Measurements from ENCODE around the gene ZNF276.

The ZNF276 gene

GRCh38 chr16:89746043-89746442 is 24.7 kb downstream of the ZNF276 start:
- H3K27me3 ChIP-seq (ENCODE audit: insufficient read depth, low read length), result no peaks in the 10 kb centered on the region

GRCh38 chr16:89748076-89748475 is 26.7 kb downstream of the ZNF276 start:
- Histone ChIP-seq H3K27me3 (ENCODE audit: insufficient read depth, low read length) (no peaks in the 10 kb centered on the region), H3K36me3 (ENCODE audit: insufficient read depth, low read length) (peaks cover 92% of the 10 kb centered on the region)

More at GRCh38 chr16:89746043-89746442, 24.7 kb downstream of the ZNF276 start:
- Histone ChIP-seq H3K9me2 (ENCODE audit: low read depth, low read length) (no peaks in the 10 kb centered on the region), H2AFZ (ENCODE audit: low read length) (no peak overlapping the region), H3K9ac (ENCODE audit: low read length) (no peak overlapping the region), H3K36me3 (ENCODE audit: insufficient read depth, low read length) (peaks cover 97% of the 10 kb centered on the region), H3K4me3 (ENCODE audit: low read depth, low read length, poor library complexity, severe bottlenecking) (no peak overlapping the region), H3K79me2 (ENCODE audit: insufficient read depth, low read length) (no peaks in the 10 kb centered on the region), H3K4me2 (ENCODE audit: low read length) (no peak overlapping the region), H3K9me3 (ENCODE audit: low read length) (no peaks in the 10 kb centered on the region), H4K20me1 (ENCODE audit: insufficient read depth, low read length) (no peaks in the 10 kb centered on the region), H3F3A (ENCODE audit: insufficient read depth, low read length) (no peaks in the 10 kb centered on the region), H3K4me1 (ENCODE audit: insufficient read depth, low read length, severe bottlenecking) (no peaks in the 10 kb centered on the region), H3K27ac (ENCODE audit: low read depth, low read length, poor library complexity, severe bottlenecking) (no peak overlapping the region)
- TF ChIP-seq EZH2 (IDR thresholded peaks at IDR 0.05; ENCODE audit: borderline replicate concordance, low read length) (no peak), CTCF (IDR thresholded peaks at IDR 0.05; ENCODE audit: low read length) (no peak)

GRCh38 chr16:89748921-89749320 is 27.6 kb downstream of the ZNF276 start:
- H3F3A ChIP-seq (ENCODE audit: insufficient read depth, low read length), result no peaks in the 10 kb centered on the region
- H3K4me2 ChIP-seq (ENCODE audit: low read length), result no peak overlapping the region
- no peak overlapping the region for H3K9ac ChIP-seq (ENCODE audit: low read length)
- no peaks in the 10 kb centered on the region for H3K4me1 ChIP-seq (ENCODE audit: insufficient read depth, low read length, severe bottlenecking)
- no peaks in the 10 kb centered on the region for H3K9me2 ChIP-seq (ENCODE audit: low read depth, low read length)
- no peak overlapping the region for H2AFZ ChIP-seq (ENCODE audit: low read length)
- no peaks in the 10 kb centered on the region for H3K27me3 ChIP-seq (ENCODE audit: insufficient read depth, low read length)
- no peak overlapping the region for H3K4me3 ChIP-seq (ENCODE audit: low read depth, low read length, poor library complexity, severe bottlenecking)
- no peaks in the 10 kb centered on the region for H4K20me1 ChIP-seq (ENCODE audit: insufficient read depth, low read length)
- H3K36me3 ChIP-seq (ENCODE audit: insufficient read depth, low read length), result peaks cover 91% of the 10 kb centered on the region
- H3K79me2 ChIP-seq (ENCODE audit: insufficient read depth, low read length), result no peaks in the 10 kb centered on the region
- TF ChIP-seq CTCF (IDR thresholded peaks at IDR 0.05; ENCODE audit: low read length), result no peak
- H3K9me3 ChIP-seq (ENCODE audit: low read length), result no peaks in the 10 kb centered on the region
- H3K27ac ChIP-seq (ENCODE audit: low read depth, low read length, poor library complexity, severe bottlenecking), result no peak overlapping the region

More at GRCh38 chr16:89748076-89748475, 26.7 kb downstream of the ZNF276 start:
- no peaks in the 10 kb centered on the region for H3F3A ChIP-seq (ENCODE audit: insufficient read depth, low read length)
- H3K4me3 ChIP-seq (ENCODE audit: low read depth, low read length, poor library complexity, severe bottlenecking), result no peak overlapping the region
- no peak overlapping the region for H3K27ac ChIP-seq (ENCODE audit: low read depth, low read length, poor library complexity, severe bottlenecking)
- no peaks in the 10 kb centered on the region for H3K9me3 ChIP-seq (ENCODE audit: low read length)
- H3K4me2 ChIP-seq (ENCODE audit: low read length), result no peak overlapping the region
- H3K9ac ChIP-seq (ENCODE audit: low read length), result no peak overlapping the region
- no peaks in the 10 kb centered on the region for H3K79me2 ChIP-seq (ENCODE audit: insufficient read depth, low read length)
- H3K9me2 ChIP-seq (ENCODE audit: low read depth, low read length), result no peaks in the 10 kb centered on the region
- H2AFZ ChIP-seq (ENCODE audit: low read length), result no peak overlapping the region
- TF ChIP-seq CTCF (IDR thresholded peaks at IDR 0.05; ENCODE audit: low read length) (no peak), EZH2 (IDR thresholded peaks at IDR 0.05; ENCODE audit: borderline replicate concordance, low read length) (no peak)
- no peaks in the 10 kb centered on the region for H4K20me1 ChIP-seq (ENCODE audit: insufficient read depth, low read length)
- no peaks in the 10 kb centered on the region for H3K4me1 ChIP-seq (ENCODE audit: insufficient read depth, low read length, severe bottlenecking)

All from OCI-LY1 (cell line).